HepG2 (cell line): ENCODE results near the gene PIEZO1. TPM values are rescaled to one million over a fixed set of nuclear protein-coding genes. Genes with fewer than 3 reads are reported as not detected.

ENCODE experiments used
- AKAP8 ChIP-seq: sonication (generic); formaldehyde crosslinking; IDR thresholded peaks from 2 replicates; pipeline ENCODE4 v1.5.1; 2020; ENCODE audit warnings: mild to moderate bottlenecking, missing genetic modification reagents
- ARID3A ChIP-seq: IDR thresholded peaks from 2 replicates; pipeline ENCODE4 v1.6.1; 2012; ENCODE audit warnings: low read depth, low read length, improper control_type of control experiment
- ARNT2 ChIP-seq: sonication (generic); formaldehyde crosslinking; IDR thresholded peaks from 2 replicates; pipeline ENCODE4 v1.8.0; 2022; ENCODE audit warnings: mild to moderate bottlenecking, low read depth, missing genetic modification reagents, moderate library complexity
- CSRNP2 ChIP-seq: sonication (generic); formaldehyde crosslinking; conservative IDR thresholded peaks from 2 replicates; pipeline ENCODE4 v1.8.0; 2022; ENCODE audit warnings: low read depth, missing genetic modification reagents
- HNRNPK ChIP-seq: fragments of 200-400 bp; formaldehyde crosslinking; IDR thresholded peaks from 2 replicates; pipeline ENCODE4 v1.6.1; 2018; ENCODE audit warnings: low read length, low read depth, moderate library complexity, mild to moderate bottlenecking; ENCODE audit not compliant: poor library complexity, severe bottlenecking
- LBX2 ChIP-seq: sonication (generic); formaldehyde crosslinking; IDR thresholded peaks from 2 replicates; pipeline ENCODE4 v1.5.0; 2020; ENCODE audit warnings: missing genetic modification reagents, mild to moderate bottlenecking, borderline replicate concordance
- MLXIP ChIP-seq: sonication (generic); formaldehyde crosslinking; IDR thresholded peaks from 2 replicates; pipeline ENCODE4 v1.9.0; 2021; ENCODE audit warnings: missing genetic modification reagents, borderline replicate concordance
- MYNN ChIP-seq: sonication (generic); formaldehyde crosslinking; IDR thresholded peaks from 2 replicates; pipeline ENCODE4 v1.4.0; 2020; ENCODE audit warnings: mild to moderate bottlenecking, low read depth, missing genetic modification reagents
- MZF1 ChIP-seq: sonication (generic); formaldehyde crosslinking; IDR thresholded peaks from 2 replicates; pipeline ENCODE4 v1.8.1; 2023; ENCODE audit warnings: mild to moderate bottlenecking, missing genetic modification reagents, borderline replicate concordance
- NCOA1 ChIP-seq: sonication (generic); formaldehyde crosslinking; IDR thresholded peaks from 2 replicates; pipeline ENCODE4 v1.9.0; 2021; ENCODE audit warnings: missing genetic modification reagents
- RBAK ChIP-seq: sonication (generic); formaldehyde crosslinking; IDR thresholded peaks from 2 replicates; pipeline ENCODE4 v1.5.1; 2020; ENCODE audit warnings: mild to moderate bottlenecking, missing genetic modification reagents
- TFAP4 ChIP-seq: sonication (generic); IDR thresholded peaks from 2 replicates; pipeline ENCODE4 v1.6.1; 2016; ENCODE audit warnings: low read depth, borderline replicate concordance
- TOPORS ChIP-seq: sonication (generic); formaldehyde crosslinking; IDR thresholded peaks from 2 replicates; pipeline ENCODE4 v1.8.0; 2023; ENCODE audit warnings: mild to moderate bottlenecking, missing genetic modification reagents
- ZBTB2 ChIP-seq: sonication (generic); formaldehyde crosslinking; IDR thresholded peaks from 2 replicates; pipeline ENCODE4 v1.8.0; 2022; ENCODE audit warnings: low read depth, missing genetic modification reagents
- ZBTB34 ChIP-seq: sonication (generic); formaldehyde crosslinking; IDR thresholded peaks from 2 replicates; pipeline ENCODE4 v1.8.0; 2022; ENCODE audit warnings: mild to moderate bottlenecking, missing genetic modification reagents
- ZFP1 ChIP-seq: IDR thresholded peaks from 2 replicates; pipeline ENCODE4 v1.6.1; 2016
- ZNF543 ChIP-seq: sonication (generic); formaldehyde crosslinking; IDR thresholded peaks from 2 replicates; pipeline ENCODE4 v1.4.0; 2020; ENCODE audit warnings: mild to moderate bottlenecking, missing genetic modification reagents
- ZSCAN22 ChIP-seq: sonication (generic); formaldehyde crosslinking; IDR thresholded peaks from 2 replicates; pipeline ENCODE4 v1.4.0; 2020; ENCODE audit warnings: mild to moderate bottlenecking, missing genetic modification reagents
- polyA plus RNA-seq, 8 experiments: library from polyadenylated mRNA; depleted of rRNA in 3 of 8; stranded (reverse) in 7 of 8; unstranded in 1 of 8; fragments of >200 nt; fragmentation: Illumina TruSeq in 4 of 8; extraction: Trizol in 4 of 8; gene quantifications; 2 replicates each; pipeline versions ENCODE4 v1.2.1 to v1.2.3, GENCODE V29; 2011 to 2016; ENCODE audit warnings: low read depth in 4 of 8, missing spikeins in 1 of 8, mixed read lengths in 1 of 8; ENCODE audit not compliant: insufficient read depth in 1 of 8
- total RNA-seq, 5 experiments: library from RNA; depleted of rRNA; stranded (reverse); fragments of >200 nt; fragmentation: Illumina TruSeq; extraction: Trizol; gene quantifications; 2 replicates each; pipeline ENCODE4 v1.2.3, GENCODE V29; 2016; ENCODE audit warnings: low read depth in 1 of 5

Gene PIEZO1
- total and polyA plus RNA-seq, 2 of the 13 experiments (the other 11 are each of a cell fraction or from before 2014, with no cell fraction given), result 67.9 to 85.0 TPM

GRCh38 chr16:88811769-88812512, 26.9 kb upstream of the PIEZO1 start, which contains the start of gene APRT (continued):
- TF ChIP-seq MLXIP, result no peak
- no peak for TF ChIP-seq RBAK (CRISPR knock-in tag)
- TF ChIP-seq ZSCAN22, result peak; percentile 34; the same call in 1 of the 2 replicates
- TF ChIP-seq ZFP1, result no peak
- TF ChIP-seq AKAP8 (CRISPR knock-in tag), result peak; percentile 98
- TF ChIP-seq TFAP4, result peak; percentile 18; the same call in 1 of the 2 replicates
- TF ChIP-seq ZBTB2, result no peak; the same call in 1 of the 2 replicates
- no peak for TF ChIP-seq MYNN (CRISPR knock-in tag)
- TF ChIP-seq ARNT2 (CRISPR knock-in tag), result peak; percentile 68
- no peak for TF ChIP-seq ZBTB34
- peak; percentile 26; the same call in 1 of the 2 replicates for TF ChIP-seq LBX2 (CRISPR knock-in tag)
- no peak; the same call in none of the 2 replicates for TF ChIP-seq TOPORS (CRISPR knock-in tag)
- no peak for TF ChIP-seq ARID3A
- TF ChIP-seq MZF1, result 0 out of 2 replicates have a peak, but pooled peaks have one; percentile 82
- no peak for TF ChIP-seq CSRNP2 (CRISPR knock-in tag)
- peak; percentile 98 for TF ChIP-seq ZNF543
- peak; percentile 81; the same call in 1 of the 2 replicates for TF ChIP-seq NCOA1 (CRISPR knock-in tag)
- TF ChIP-seq HNRNPK, result no peak
